ENCODE measurements around the gene SSH3.
"Not testable (repeated sequence)": the region's sequence is repeated elsewhere in the genome, so short reads cannot be mapped to it uniquely, and the experiment has no call there.

DNA sequence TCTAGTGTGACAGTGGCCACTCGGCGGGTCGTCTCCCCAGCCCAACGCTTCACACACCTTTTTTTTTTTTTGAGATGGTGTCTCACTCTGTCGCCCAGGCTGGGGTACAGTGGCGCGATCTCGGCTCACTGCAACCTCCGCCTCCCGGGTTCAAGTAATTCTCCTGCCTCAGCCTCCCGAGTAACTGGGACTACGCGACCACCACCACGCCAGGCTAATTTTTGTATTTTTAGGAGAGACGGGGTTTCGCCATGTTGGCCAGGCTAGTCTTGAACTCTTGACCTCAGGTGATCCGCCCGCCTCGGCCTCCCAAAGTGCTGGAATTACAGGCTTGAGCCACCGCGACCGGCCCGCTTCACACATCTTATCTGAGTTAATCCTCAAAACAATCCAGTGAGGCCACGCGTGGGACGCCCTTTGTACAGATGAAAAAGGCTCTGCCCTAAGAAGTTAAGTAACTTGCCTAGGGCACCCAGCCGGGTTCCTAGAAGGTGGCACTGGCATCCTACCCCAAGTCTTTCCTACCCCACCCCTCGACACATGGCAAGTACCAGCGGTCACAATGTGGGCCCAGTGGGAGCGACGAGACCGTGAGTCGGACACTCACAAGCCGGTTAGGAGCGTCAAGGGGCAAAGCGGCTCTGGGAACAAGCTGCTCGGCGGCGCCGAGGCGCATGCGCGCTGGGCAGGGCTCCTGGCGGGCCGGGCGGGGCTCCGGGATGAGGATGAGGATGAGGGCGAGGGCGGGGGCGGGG, 42.3 kb upstream of the SSH3 start:
- TF ChIP-seq, protein P1, sequence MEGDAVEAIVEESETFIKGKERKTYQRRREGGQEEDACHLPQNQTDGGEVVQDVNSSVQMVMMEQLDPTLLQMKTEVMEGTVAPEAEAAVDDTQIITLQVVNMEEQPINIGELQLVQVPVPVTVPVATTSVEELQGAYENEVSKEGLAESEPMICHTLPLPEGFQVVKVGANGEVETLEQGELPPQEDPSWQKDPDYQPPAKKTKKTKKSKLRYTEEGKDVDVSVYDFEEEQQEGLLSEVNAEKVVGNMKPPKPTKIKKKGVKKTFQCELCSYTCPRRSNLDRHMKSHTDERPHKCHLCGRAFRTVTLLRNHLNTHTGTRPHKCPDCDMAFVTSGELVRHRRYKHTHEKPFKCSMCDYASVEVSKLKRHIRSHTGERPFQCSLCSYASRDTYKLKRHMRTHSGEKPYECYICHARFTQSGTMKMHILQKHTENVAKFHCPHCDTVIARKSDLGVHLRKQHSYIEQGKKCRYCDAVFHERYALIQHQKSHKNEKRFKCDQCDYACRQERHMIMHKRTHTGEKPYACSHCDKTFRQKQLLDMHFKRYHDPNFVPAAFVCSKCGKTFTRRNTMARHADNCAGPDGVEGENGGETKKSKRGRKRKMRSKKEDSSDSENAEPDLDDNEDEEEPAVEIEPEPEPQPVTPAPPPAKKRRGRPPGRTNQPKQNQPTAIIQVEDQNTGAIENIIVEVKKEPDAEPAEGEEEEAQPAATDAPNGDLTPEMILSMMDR (IDR thresholded peaks at IDR 0.05): not testable (repeated sequence)
- TF ChIP-seq POLR2A (IDR thresholded peaks at IDR 0.05): not testable (repeated sequence)
